GM19023 (cell line): Measurements from ENCODE around the gene PDE4B.
"Not testable (repeated sequence)": the region's sequence is repeated elsewhere in the genome, so short reads cannot be mapped to it uniquely, and the experiment has no call there.

Source experiments
- ATAC-seq: cut with Tn5 transposase; IDR thresholded peaks from one replicate; pipeline ENCODE4 v1.9.1; 2021; ENCODE audit warnings: mild to moderate bottlenecking, moderate library complexity; ENCODE audit not compliant: unreplicated experiment

PDE4B gene

GRCh38 chr1:66108624-66109023 is 315.9 kb downstream of the PDE4B start:
- ATAC-seq = no peak

GRCh38 chr1:66112744-66113400 is 320.2 kb downstream of the PDE4B start:
- ATAC-seq = no peak

- no peak for ATAC-seq
Measured at GRCh38 chr1:66119148-66119547, 326.5 kb downstream of the PDE4B start.

GRCh38 chr1:66124670-66125069 is 332.0 kb downstream of the PDE4B start:
- no peak for ATAC-seq

GRCh38 chr1:66128641-66129040 is 335.9 kb downstream of the PDE4B start:
- not testable (repeated sequence) for ATAC-seq

- no peak for ATAC-seq
Measured at GRCh38 chr1:66132324-66132723, 339.6 kb downstream of the PDE4B start.

GRCh38 chr1:66134004-66134403 is 341.3 kb downstream of the PDE4B start:
- ATAC-seq = no peak

GRCh38 chr1:66135161-66135560 is 342.5 kb downstream of the PDE4B start:
- ATAC-seq = no peak

GRCh38 chr1:66136423-66136822 is 343.7 kb downstream of the PDE4B start:
- ATAC-seq = not testable (repeated sequence)

- ATAC-seq = no peak
Measured at GRCh38 chr1:66137235-66137634, 344.5 kb downstream of the PDE4B start.

GRCh38 chr1:66138613-66139012 is 345.9 kb downstream of the PDE4B start:
- ATAC-seq = no peak

GRCh38 chr1:66140072-66140471 is 347.4 kb downstream of the PDE4B start:
- no peak for ATAC-seq

GRCh38 chr1:66143651-66144050 is 351.0 kb downstream of the PDE4B start:
- ATAC-seq = no peak

GRCh38 chr1:66147226-66147835 is 354.6 kb downstream of the PDE4B start:
- no peak for ATAC-seq

GRCh38 chr1:66152034-66152433 is 359.3 kb downstream of the PDE4B start:
- no peak for ATAC-seq

- no peak for ATAC-seq
Measured at GRCh38 chr1:66154394-66154793, 361.7 kb downstream of the PDE4B start.

- no peak for ATAC-seq
Measured at GRCh38 chr1:66156144-66156543, 363.4 kb downstream of the PDE4B start.

GRCh38 chr1:66159800-66160199 is 367.1 kb downstream of the PDE4B start:
- ATAC-seq = no peak

- no peak for ATAC-seq
Measured at GRCh38 chr1:66160719-66161118, 368.0 kb downstream of the PDE4B start.

- no peak for ATAC-seq
Measured at GRCh38 chr1:66166753-66167152, 374.1 kb downstream of the PDE4B start.

- no peak for ATAC-seq
Measured at GRCh38 chr1:66167267-66167666, 374.6 kb downstream of the PDE4B start.

- ATAC-seq = no peak
Measured at GRCh38 chr1:66168467-66168887, 375.8 kb downstream of the PDE4B start.
